ENCODE data around the gene PAEP.

The PAEP gene

GRCh38 chr9:135572233-135572632 lies 10.7 kb downstream of the PAEP start:
- H3K27me3 ChIP-seq, result no peaks in the 10 kb centered on the region
- TF ChIP-seq CTCF (IDR thresholded peaks at IDR 0.05), result no peak

GRCh38 chr9:135573124-135573523 lies 11.6 kb downstream of the PAEP start:
- TF ChIP-seq CTCF (IDR thresholded peaks at IDR 0.05), result no peak
- Histone ChIP-seq H3K36me3 (no peaks in the 10 kb centered on the region), H3K27ac (no peak overlapping the region), H3K27me3 (no peaks in the 10 kb centered on the region), H3K4me1 (ENCODE audit: control insufficient read depth in 1 of 2, insufficient read depth in 1 of 2, low read depth in 1 of 2, low read length in 1 of 2) (no peaks in the 10 kb centered on the region), H3K4me3 (ENCODE audit: low read depth in 1 of 2, low read length in 1 of 2) (no peak overlapping the region), H3K9me3 (no peaks in the 10 kb centered on the region)

More at GRCh38 chr9:135572233-135572632, 10.7 kb downstream of the PAEP start:
- Histone ChIP-seq H3K4me3 (ENCODE audit: low read depth in 1 of 2, low read length in 1 of 2) (no peak overlapping the region), H3K36me3 (no peaks in the 10 kb centered on the region), H3K9me3 (no peaks in the 10 kb centered on the region), H3K27ac (no peak overlapping the region), H3K4me1 (ENCODE audit: control insufficient read depth in 1 of 2, insufficient read depth in 1 of 2, low read depth in 1 of 2, low read length in 1 of 2) (no peaks in the 10 kb centered on the region)

GRCh38 chr9:135574331-135574730 lies 12.8 kb downstream of the PAEP start:
- Histone ChIP-seq H3K27me3 (no peaks in the 10 kb centered on the region), H3K9me3 (no peaks in the 10 kb centered on the region), H3K36me3 (no peaks in the 10 kb centered on the region), H3K27ac (no peak overlapping the region), H3K4me1 (ENCODE audit: control insufficient read depth in 1 of 2, insufficient read depth in 1 of 2, low read depth in 1 of 2, low read length in 1 of 2) (no peaks in the 10 kb centered on the region), H3K4me3 (ENCODE audit: low read depth in 1 of 2, low read length in 1 of 2) (no peak overlapping the region)
- TF ChIP-seq CTCF (IDR thresholded peaks at IDR 0.05), result no peak

- TF ChIP-seq CTCF (IDR thresholded peaks at IDR 0.05), result no peak
- no peaks in the 10 kb centered on the region for H3K27me3 ChIP-seq
- H3K4me3 ChIP-seq (ENCODE audit: low read depth in 1 of 2, low read length in 1 of 2), result no peak overlapping the region
- H3K4me1 ChIP-seq (ENCODE audit: control insufficient read depth in 1 of 2, insufficient read depth in 1 of 2, low read depth in 1 of 2, low read length in 1 of 2), result no peaks in the 10 kb centered on the region
- H3K9me3 ChIP-seq, result no peaks in the 10 kb centered on the region
- no peak overlapping the region for H3K27ac ChIP-seq
- no peaks in the 10 kb centered on the region for H3K36me3 ChIP-seq
These were observed 13.4 kb downstream of the PAEP start for GRCh38 chr9:135574943-135575342.

GRCh38 chr9:135575995-135576631 lies 14.6 kb downstream of the PAEP start:
- no peak overlapping the region for H3K27ac ChIP-seq
- H3K27me3 ChIP-seq, result no peaks in the 10 kb centered on the region
- no peaks in the 10 kb centered on the region for H3K36me3 ChIP-seq
- no peaks in the 10 kb centered on the region for H3K4me1 ChIP-seq (ENCODE audit: control insufficient read depth in 1 of 2, insufficient read depth in 1 of 2, low read depth in 1 of 2, low read length in 1 of 2)
- no peak for TF ChIP-seq CTCF (IDR thresholded peaks at IDR 0.05)
- no peaks in the 10 kb centered on the region for H3K9me3 ChIP-seq
- no peak overlapping the region for H3K4me3 ChIP-seq (ENCODE audit: low read depth in 1 of 2, low read length in 1 of 2)
